ENCODE data around the gene ANKS1A.

ANKS1A gene

DNA sequence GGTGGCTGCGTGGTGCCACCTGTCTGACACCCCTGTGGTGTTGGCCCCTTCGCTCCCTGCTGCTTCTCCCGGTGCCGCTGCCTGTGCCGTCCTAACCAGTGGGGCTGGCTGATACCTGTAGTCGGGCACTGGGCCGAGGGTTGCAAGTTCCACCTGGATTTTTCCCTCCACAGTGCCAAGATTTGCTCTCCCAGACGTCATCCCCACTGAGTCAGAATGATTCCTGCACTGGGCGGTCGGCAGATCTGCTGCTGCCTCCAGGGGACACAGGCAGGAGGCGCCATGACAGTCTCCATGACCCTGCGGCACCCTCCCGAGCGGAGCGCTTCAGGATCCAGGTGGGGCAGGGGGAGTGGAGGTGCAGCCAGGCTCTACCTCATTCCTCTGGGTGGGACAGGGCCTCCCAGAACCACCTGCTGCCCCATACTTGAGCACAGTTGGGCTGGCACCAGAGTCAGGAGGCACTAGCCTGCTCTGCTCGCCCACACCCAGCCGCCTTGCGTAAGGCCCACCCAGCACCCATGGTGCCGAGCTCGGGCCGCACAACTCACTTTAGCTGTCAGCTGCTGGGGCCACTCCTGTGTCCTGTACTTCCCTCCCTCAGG lies 191.9 kb downstream of the ANKS1A start:
- no peaks in the 10 kb centered on the region for H4K20me1 ChIP-seq (ENCODE audit: insufficient read depth, low read length)
- no peak overlapping the region for H3K4me2 ChIP-seq (ENCODE audit: low read depth, low read length)
- no peaks in the 10 kb centered on the region for H3K36me3 ChIP-seq (replicated peaks; ENCODE audit: insufficient read depth, low read length)
- H2AFZ ChIP-seq (ENCODE audit: low read length) = no peak overlapping the region
- H3K4me3 ChIP-seq (ENCODE audit: low read length) = no peak overlapping the region
- H3K9ac ChIP-seq (ENCODE audit: low read length) = no peak overlapping the region
- no peaks in the 10 kb centered on the region for H3F3A ChIP-seq (ENCODE audit: insufficient read depth, low read length)
- H3K4me1 ChIP-seq (ENCODE audit: low read length) = no peaks in the 10 kb centered on the region
- TF ChIP-seq, protein P1, sequence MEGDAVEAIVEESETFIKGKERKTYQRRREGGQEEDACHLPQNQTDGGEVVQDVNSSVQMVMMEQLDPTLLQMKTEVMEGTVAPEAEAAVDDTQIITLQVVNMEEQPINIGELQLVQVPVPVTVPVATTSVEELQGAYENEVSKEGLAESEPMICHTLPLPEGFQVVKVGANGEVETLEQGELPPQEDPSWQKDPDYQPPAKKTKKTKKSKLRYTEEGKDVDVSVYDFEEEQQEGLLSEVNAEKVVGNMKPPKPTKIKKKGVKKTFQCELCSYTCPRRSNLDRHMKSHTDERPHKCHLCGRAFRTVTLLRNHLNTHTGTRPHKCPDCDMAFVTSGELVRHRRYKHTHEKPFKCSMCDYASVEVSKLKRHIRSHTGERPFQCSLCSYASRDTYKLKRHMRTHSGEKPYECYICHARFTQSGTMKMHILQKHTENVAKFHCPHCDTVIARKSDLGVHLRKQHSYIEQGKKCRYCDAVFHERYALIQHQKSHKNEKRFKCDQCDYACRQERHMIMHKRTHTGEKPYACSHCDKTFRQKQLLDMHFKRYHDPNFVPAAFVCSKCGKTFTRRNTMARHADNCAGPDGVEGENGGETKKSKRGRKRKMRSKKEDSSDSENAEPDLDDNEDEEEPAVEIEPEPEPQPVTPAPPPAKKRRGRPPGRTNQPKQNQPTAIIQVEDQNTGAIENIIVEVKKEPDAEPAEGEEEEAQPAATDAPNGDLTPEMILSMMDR (IDR thresholded peaks at IDR 0.05; ENCODE audit: low read length) = no peak
- TF ChIP-seq EZH2phosphoT487 (IDR thresholded peaks at IDR 0.05; ENCODE audit: low read length) = no peak
- TF ChIP-seq EZH2 (optimal IDR thresholded peaks at IDR 0.05; ENCODE audit: low read depth, low read length) = no peak
- H3K79me2 ChIP-seq (ENCODE audit: low read length) = no peaks in the 10 kb centered on the region
- H3K9me3 ChIP-seq (replicated peaks; ENCODE audit: insufficient read depth, low read length) = no peaks in the 10 kb centered on the region
- H3K27me3 ChIP-seq (replicated peaks; ENCODE audit: insufficient read depth, low read length) = no peaks in the 10 kb centered on the region
- no peak overlapping the region for H3K27ac ChIP-seq (ENCODE audit: low read length)
- no peak for DNase-seq
- no peaks in the 10 kb centered on the region for H3K9me2 ChIP-seq (replicated peaks; ENCODE audit: insufficient read depth, low read length)

DNA sequence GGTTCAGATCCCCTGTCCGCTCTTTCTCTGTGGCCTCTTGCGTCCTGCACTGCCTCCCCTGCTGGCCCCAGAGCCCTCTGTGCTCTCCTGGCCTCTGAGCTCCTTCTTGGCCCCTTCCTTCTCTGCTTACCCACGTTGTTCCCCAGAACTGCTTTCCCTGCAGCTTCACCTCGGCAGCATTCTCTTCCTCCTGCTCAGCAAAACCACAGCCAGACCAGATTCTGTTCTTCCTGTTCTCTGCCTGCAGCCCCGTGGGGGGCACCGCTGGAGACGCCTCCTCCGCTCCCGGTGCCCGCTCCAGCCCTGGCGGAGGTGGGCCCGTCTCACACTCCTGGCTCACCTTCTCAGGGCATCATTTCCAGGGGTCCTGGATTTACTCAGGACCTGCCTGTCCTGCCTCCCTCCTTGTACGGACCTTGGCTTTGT lies 192.4 kb downstream of the ANKS1A start:
- Histone ChIP-seq H3K4me2 (ENCODE audit: low read depth, low read length) (no peak overlapping the region), H2AFZ (ENCODE audit: low read length) (no peak overlapping the region), H3K27ac (ENCODE audit: low read length) (no peak overlapping the region), H3K4me1 (ENCODE audit: low read length) (no peaks in the 10 kb centered on the region), H3K9me2 (replicated peaks; ENCODE audit: insufficient read depth, low read length) (no peaks in the 10 kb centered on the region), H3K79me2 (ENCODE audit: low read length) (no peaks in the 10 kb centered on the region), H3K27me3 (replicated peaks; ENCODE audit: insufficient read depth, low read length) (no peaks in the 10 kb centered on the region), H3K4me3 (ENCODE audit: low read length) (no peak overlapping the region), H3F3A (ENCODE audit: insufficient read depth, low read length) (no peaks in the 10 kb centered on the region), H3K9me3 (replicated peaks; ENCODE audit: insufficient read depth, low read length) (no peaks in the 10 kb centered on the region), H3K36me3 (replicated peaks; ENCODE audit: insufficient read depth, low read length) (no peaks in the 10 kb centered on the region), H4K20me1 (ENCODE audit: insufficient read depth, low read length) (no peaks in the 10 kb centered on the region), H3K9ac (ENCODE audit: low read length) (no peak overlapping the region)
- TF ChIP-seq, protein P1 (IDR thresholded peaks at IDR 0.05; ENCODE audit: low read length) = no peak
- TF ChIP-seq EZH2 (optimal IDR thresholded peaks at IDR 0.05; ENCODE audit: low read depth, low read length) = no peak
- no peak for TF ChIP-seq EZH2phosphoT487 (IDR thresholded peaks at IDR 0.05; ENCODE audit: low read length)
- no peak for DNase-seq

DNA sequence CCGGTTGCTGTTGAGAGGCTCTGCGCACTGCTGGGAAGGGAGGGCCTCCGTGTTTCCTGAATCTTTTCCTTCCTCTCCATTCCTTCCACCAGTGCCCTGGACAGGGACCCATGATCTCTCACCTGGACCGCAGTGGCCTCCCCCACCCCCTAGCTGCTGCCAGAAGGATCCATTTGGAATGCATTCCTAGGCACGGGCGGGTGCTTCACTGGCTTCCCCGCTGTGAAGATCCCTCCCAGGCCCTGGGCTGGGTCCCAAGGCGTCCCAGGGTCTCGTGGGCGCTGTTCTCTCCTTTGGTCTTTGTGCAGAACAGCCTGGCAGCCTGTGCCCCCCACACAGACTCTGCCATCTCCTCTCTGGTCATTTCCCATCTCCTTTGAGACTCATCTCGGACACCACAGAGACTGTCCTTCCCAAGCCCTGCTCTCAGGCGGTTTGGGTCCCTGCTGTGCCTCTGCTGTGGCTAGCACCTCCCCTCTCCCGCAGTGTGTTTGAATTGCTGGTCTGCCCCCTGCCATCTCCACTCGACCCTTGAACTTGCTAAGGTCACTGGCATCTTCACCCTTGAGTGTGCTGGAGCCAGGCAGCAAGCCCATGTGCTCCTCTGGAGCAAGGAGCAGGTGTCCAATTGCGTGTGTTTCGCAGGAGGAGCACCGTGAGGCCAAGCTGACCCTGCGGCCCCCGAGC lies 193.1 kb downstream of the ANKS1A start:
- Histone ChIP-seq H3K9me2 (replicated peaks; ENCODE audit: insufficient read depth, low read length) (no peaks in the 10 kb centered on the region), H3K36me3 (replicated peaks; ENCODE audit: insufficient read depth, low read length) (no peaks in the 10 kb centered on the region)

More for the DNA sequence above, 193.1 kb downstream of the ANKS1A start:
- no peaks in the 10 kb centered on the region for H3K9me3 ChIP-seq (replicated peaks; ENCODE audit: insufficient read depth, low read length)
- no peak overlapping the region for H3K27ac ChIP-seq (ENCODE audit: low read length)
- H3K27me3 ChIP-seq (replicated peaks; ENCODE audit: insufficient read depth, low read length) = no peaks in the 10 kb centered on the region
- TF ChIP-seq EZH2 (optimal IDR thresholded peaks at IDR 0.05; ENCODE audit: low read depth, low read length) = no peak
- TF ChIP-seq, protein P1 (IDR thresholded peaks at IDR 0.05; ENCODE audit: low read length) = no peak
- no peak for TF ChIP-seq EZH2phosphoT487 (IDR thresholded peaks at IDR 0.05; ENCODE audit: low read length)
- no peaks in the 10 kb centered on the region for H3K4me1 ChIP-seq (ENCODE audit: low read length)
- H3K4me3 ChIP-seq (ENCODE audit: low read length) = no peak overlapping the region
- no peaks in the 10 kb centered on the region for H4K20me1 ChIP-seq (ENCODE audit: insufficient read depth, low read length)
- no peaks in the 10 kb centered on the region for H3F3A ChIP-seq (ENCODE audit: insufficient read depth, low read length)
- no peak overlapping the region for H2AFZ ChIP-seq (ENCODE audit: low read length)
- no peak overlapping the region for H3K9ac ChIP-seq (ENCODE audit: low read length)
- no peak overlapping the region for H3K4me2 ChIP-seq (ENCODE audit: low read depth, low read length)
- no peak for DNase-seq
- H3K79me2 ChIP-seq (ENCODE audit: low read length) = no peaks in the 10 kb centered on the region

All from MM.1S (cell line).